Measurements from ENCODE around the gene FBXO27. TPM values are rescaled to one million over a fixed set of nuclear protein-coding genes. Genes with fewer than 3 reads are reported as not detected.
"Not testable (repeated sequence)": the region's sequence is repeated elsewhere in the genome, so short reads cannot be mapped to it uniquely, and the experiment has no call there.

FBXO27 gene
- total RNA-seq, 4 donors from 2014 or later: 12.0 to 37.9 (median 26.1) TPM

- H3K27ac ChIP-seq: no peak overlapping the region
- 64% methylated on average over 3 of the region's 3 CpGs for WGBS
- H3K4me3 ChIP-seq: no peak overlapping the region
- peaks cover 8% of the 10 kb centered on the region for H3K27me3 ChIP-seq
- no peaks in the 10 kb centered on the region for H3K4me1 ChIP-seq
- no peaks in the 10 kb centered on the region for H3K36me3 ChIP-seq
- no peaks in the 10 kb centered on the region for H3K9me3 ChIP-seq
- TF ChIP-seq, protein P1, sequence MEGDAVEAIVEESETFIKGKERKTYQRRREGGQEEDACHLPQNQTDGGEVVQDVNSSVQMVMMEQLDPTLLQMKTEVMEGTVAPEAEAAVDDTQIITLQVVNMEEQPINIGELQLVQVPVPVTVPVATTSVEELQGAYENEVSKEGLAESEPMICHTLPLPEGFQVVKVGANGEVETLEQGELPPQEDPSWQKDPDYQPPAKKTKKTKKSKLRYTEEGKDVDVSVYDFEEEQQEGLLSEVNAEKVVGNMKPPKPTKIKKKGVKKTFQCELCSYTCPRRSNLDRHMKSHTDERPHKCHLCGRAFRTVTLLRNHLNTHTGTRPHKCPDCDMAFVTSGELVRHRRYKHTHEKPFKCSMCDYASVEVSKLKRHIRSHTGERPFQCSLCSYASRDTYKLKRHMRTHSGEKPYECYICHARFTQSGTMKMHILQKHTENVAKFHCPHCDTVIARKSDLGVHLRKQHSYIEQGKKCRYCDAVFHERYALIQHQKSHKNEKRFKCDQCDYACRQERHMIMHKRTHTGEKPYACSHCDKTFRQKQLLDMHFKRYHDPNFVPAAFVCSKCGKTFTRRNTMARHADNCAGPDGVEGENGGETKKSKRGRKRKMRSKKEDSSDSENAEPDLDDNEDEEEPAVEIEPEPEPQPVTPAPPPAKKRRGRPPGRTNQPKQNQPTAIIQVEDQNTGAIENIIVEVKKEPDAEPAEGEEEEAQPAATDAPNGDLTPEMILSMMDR (IDR thresholded peaks at IDR 0.05): no peak
- TF ChIP-seq POLR2A (IDR thresholded peaks at IDR 0.05) (no peak), POLR2AphosphoS5 (IDR thresholded peaks at IDR 0.05) (no peak), EP300 (IDR thresholded peaks at IDR 0.05) (no peak)
- DNase-seq (ENCODE audit: low spot score in 2 of 2): no peak
These were observed 41.9 kb upstream of the FBXO27 start for GRCh38 chr19:39074205-39074692.

DNA sequence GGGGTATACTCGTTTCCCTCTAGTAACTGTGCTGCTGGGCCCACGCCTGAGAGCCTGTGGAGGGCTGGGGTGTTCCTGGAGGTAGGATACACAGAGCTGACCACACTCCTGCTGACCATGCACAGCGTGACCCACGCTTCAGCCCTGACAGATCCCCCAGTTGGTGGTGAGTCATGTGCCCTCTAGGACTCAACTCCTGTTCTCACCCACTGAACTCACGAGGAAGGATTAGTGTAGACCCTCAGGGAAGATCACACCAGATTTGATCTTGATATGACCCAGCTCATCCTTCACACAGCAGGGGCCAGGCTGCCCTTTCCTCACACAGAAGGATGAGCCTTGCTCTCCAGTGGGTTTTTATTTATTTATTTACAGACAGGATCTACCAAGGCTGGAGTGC is 38.5 kb upstream of the FBXO27 start:
- Histone ChIP-seq H3K9me3 (no peaks in the 10 kb centered on the region), H3K4me1 (no peaks in the 10 kb centered on the region), H3K27me3 (no peaks in the 10 kb centered on the region), H3K27ac (no peak overlapping the region), H3K36me3 (no peaks in the 10 kb centered on the region), H3K4me3 (no peak overlapping the region)
- TF ChIP-seq EP300 (IDR thresholded peaks at IDR 0.05) (no peak), POLR2AphosphoS5 (IDR thresholded peaks at IDR 0.05) (no peak), POLR2A (IDR thresholded peaks at IDR 0.05) (no peak)
- TF ChIP-seq, protein P1 (IDR thresholded peaks at IDR 0.05): no peak
- DNase-seq (ENCODE audit: low spot score in 2 of 2): no peak
- WGBS: 100% methylated on average over 1 of the region's 5 CpGs

DNA sequence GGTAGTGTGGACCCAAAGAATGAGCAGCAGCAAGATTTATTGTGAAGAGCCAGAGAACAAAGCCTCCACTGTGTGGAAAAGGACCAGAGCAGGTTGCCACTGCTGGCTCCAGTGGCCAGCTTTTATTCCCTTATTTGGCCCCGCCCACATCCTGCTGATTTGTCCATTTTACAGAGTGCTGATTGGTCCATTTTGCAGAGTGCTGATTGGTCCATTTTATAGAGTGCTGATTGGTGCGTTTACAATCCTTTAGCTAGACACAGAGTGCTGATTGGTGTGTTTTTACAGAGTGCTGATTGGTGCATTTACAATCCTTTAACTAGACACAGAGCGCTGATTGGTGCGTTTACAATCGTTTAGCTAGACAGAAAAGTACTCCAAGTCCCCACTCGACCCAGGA is 35.9 kb upstream of the FBXO27 start:
- WGBS: 89% methylated on average over 6 of the region's 6 CpGs
- H3K9me3 ChIP-seq; H3K27me3 ChIP-seq; H3K27ac ChIP-seq; H3K4me1 ChIP-seq; H3K4me3 ChIP-seq; H3K36me3 ChIP-seq; DNase-seq (ENCODE audit: low spot score in 2 of 2): not testable (repeated sequence)

- Histone ChIP-seq H3K27ac (no peak overlapping the region), H3K4me3 (no peak overlapping the region), H3K9me3 (no peaks in the 10 kb centered on the region), H3K36me3 (no peaks in the 10 kb centered on the region), H3K27me3 (peaks cover 5% of the 10 kb centered on the region), H3K4me1 (no peaks in the 10 kb centered on the region)
- TF ChIP-seq POLR2A (IDR thresholded peaks at IDR 0.05): no peak
- TF ChIP-seq EP300 (IDR thresholded peaks at IDR 0.05): no peak
- TF ChIP-seq, protein P1 (IDR thresholded peaks at IDR 0.05): no peak
- no peak for TF ChIP-seq POLR2AphosphoS5 (IDR thresholded peaks at IDR 0.05)
- WGBS: 94% methylated on average over 4 of the region's 4 CpGs
- DNase-seq (ENCODE audit: low spot score in 2 of 2): no peak
These were observed 34.8 kb upstream of the FBXO27 start for GRCh38 chr19:39067104-39067503.

- no peak overlapping the region for H3K27ac ChIP-seq
- no peaks in the 10 kb centered on the region for H3K9me3 ChIP-seq
- TF ChIP-seq, protein P1 (IDR thresholded peaks at IDR 0.05): no peak
- TF ChIP-seq POLR2A (IDR thresholded peaks at IDR 0.05) (no peak), EP300 (IDR thresholded peaks at IDR 0.05) (no peak), POLR2AphosphoS5 (IDR thresholded peaks at IDR 0.05) (no peak)
- no peaks in the 10 kb centered on the region for H3K36me3 ChIP-seq
- H3K4me1 ChIP-seq: no peaks in the 10 kb centered on the region
- H3K4me3 ChIP-seq: no peak overlapping the region
- 64% methylated on average over 3 of the region's 3 CpGs for WGBS
- H3K27me3 ChIP-seq: peaks cover 5% of the 10 kb centered on the region
- no peak for DNase-seq (ENCODE audit: low spot score in 2 of 2)
These were observed 33.6 kb upstream of the FBXO27 start for GRCh38 chr19:39065928-39066327.

DNA sequence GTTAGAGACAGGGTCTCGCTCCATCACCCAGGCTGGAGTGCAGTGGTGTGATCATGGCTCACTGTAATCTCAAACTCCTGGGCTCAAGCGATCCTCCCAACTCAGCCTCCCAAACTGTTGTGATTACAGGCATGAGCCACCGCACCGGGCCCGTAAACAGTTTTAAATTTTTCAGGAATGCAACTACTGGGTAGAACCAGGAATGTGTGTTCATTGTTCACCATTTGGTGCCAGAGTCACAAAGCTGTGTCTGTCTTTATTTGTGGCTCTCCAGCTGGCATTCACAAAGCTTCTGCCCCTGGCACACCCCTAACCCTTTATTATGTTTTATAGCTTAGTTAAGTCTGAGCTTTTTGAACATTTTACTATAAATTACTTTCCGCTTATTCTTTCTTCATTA is 32.1 kb upstream of the FBXO27 start:
- TF ChIP-seq POLR2A (IDR thresholded peaks at IDR 0.05): no peak
- no peak for TF ChIP-seq EP300 (IDR thresholded peaks at IDR 0.05)
- no peak for TF ChIP-seq POLR2AphosphoS5 (IDR thresholded peaks at IDR 0.05)
- TF ChIP-seq, protein P1 (IDR thresholded peaks at IDR 0.05): no peak

More for the DNA sequence above, 32.1 kb upstream of the FBXO27 start:
- no peaks in the 10 kb centered on the region for H3K9me3 ChIP-seq
- no peaks in the 10 kb centered on the region for H3K4me1 ChIP-seq
- peaks cover 5% of the 10 kb centered on the region for H3K27me3 ChIP-seq
- 83% methylated on average over 6 of the region's 6 CpGs for WGBS
- H3K4me3 ChIP-seq: no peak overlapping the region
- no peak for DNase-seq (ENCODE audit: low spot score in 2 of 2)
- H3K36me3 ChIP-seq: no peaks in the 10 kb centered on the region
- H3K27ac ChIP-seq: no peak overlapping the region
